SK-N-SH (cell line): ENCODE data around the gene TMEM151A. TPM values are rescaled to one million over a fixed set of nuclear protein-coding genes. Genes with fewer than 3 reads are reported as not detected.

Experiments
- CTCF ChIA-PET: fragments of 300-600, 350-600 bp; formaldehyde crosslinking; extraction: SDS; loops from one replicate; lab custom pipeline; 2021; lab: Yijun Ruan, JAX
- POLR2A ChIA-PET: fragments of 350-600 bp; sonication (Branson Sonifier 250); formaldehyde crosslinking; extraction: SDS; loops from one replicate; lab custom pipeline; 2020; ENCODE audit warnings: antibody characterized with exemption, inconsistent platforms; lab: Yijun Ruan, JAX
- DNase-seq: peaks from one replicate; pipeline ENCODE4 v3.0.0; 2012
- H2AFZ ChIP-seq: fragments of 200-600 bp; sonication (generic); 2 replicates; pipeline ENCODE4 v1.8.1; 2016; ENCODE audit warnings: antibody characterized with exemption, mild to moderate bottlenecking, low read depth
- H3F3A ChIP-seq: fragments of 200-600 bp; sonication (generic); replicated peaks from 2 replicates; pipeline ENCODE3; 2016; ENCODE audit warnings: antibody characterized with exemption, mild to moderate bottlenecking; ENCODE audit not compliant: insufficient read depth
- H3K27ac ChIP-seq, 2 experiments: fragments of 200-500 bp in 1 of 2; fragments of 200-600 bp in 1 of 2; sonication (Bioruptor generic) in 1 of 2; sonication (generic), shearing (Covaris generic) in 1 of 2; 2 replicates each; pipeline versions ENCODE4 v1.5.1 to v1.6.1; 2014 to 2016; ENCODE audit warnings: low read depth in 2 of 2, inconsistent platforms in 1 of 2, low read length in 1 of 2, mild to moderate bottlenecking in 1 of 2, mixed read lengths in 1 of 2
- H3K27me3 ChIP-seq: fragments of 200-600 bp; sonication (generic), shearing (Covaris generic); 2 replicates; pipeline ENCODE4 v1.6.1; 2016; ENCODE audit warnings: mixed run types; ENCODE audit not compliant: insufficient read depth
- H3K36me3 ChIP-seq, 2 experiments: fragments of 200-500 bp in 1 of 2; fragments of 200-600 bp in 1 of 2; sonication (Bioruptor generic) in 1 of 2; sonication (generic) in 1 of 2; replicated peaks in 1 of 2; 2 replicates each; pipeline versions ENCODE3 to v1.5.1; 2014 to 2016; ENCODE audit warnings: low read length in 1 of 2, mild to moderate bottlenecking in 1 of 2; ENCODE audit not compliant: insufficient read depth in 2 of 2, control insufficient read depth in 1 of 2
- H3K4me1 ChIP-seq, 2 experiments: fragments of 200-500 bp in 1 of 2; fragments of 200-600 bp in 1 of 2; sonication (Bioruptor generic) in 1 of 2; sonication (generic), shearing (Covaris generic) in 1 of 2; 2 replicates each; pipeline versions ENCODE4 v1.5.1 to v1.6.1; 2014 to 2016; ENCODE audit warnings: low read depth in 1 of 2, low read length in 1 of 2, mixed run types in 1 of 2; ENCODE audit not compliant: insufficient read depth in 2 of 2, control insufficient read depth in 1 of 2
- H3K4me2 ChIP-seq: fragments of 200-600 bp; sonication (generic), shearing (Covaris generic); 2 replicates; pipeline ENCODE4 v1.6.1; 2017; ENCODE audit warnings: mixed run types
- H3K4me3 ChIP-seq, 2 experiments: fragments of 200-500 bp in 1 of 2; fragments of 200-600 bp in 1 of 2; sonication (Bioruptor generic) in 1 of 2; sonication (generic), shearing (Covaris generic) in 1 of 2; 2 replicates each; pipeline versions ENCODE4 v1.5.1 to v1.8.1; 2014 to 2016; ENCODE audit warnings: low read depth in 2 of 2, inconsistent platforms in 1 of 2, low read length in 1 of 2, mild to moderate bottlenecking in 1 of 2, mixed read lengths in 1 of 2, moderate library complexity in 1 of 2
- H3K79me2 ChIP-seq: fragments of 200-600 bp; sonication (generic); 2 replicates; pipeline ENCODE4 v1.8.1; 2017; ENCODE audit warnings: mild to moderate bottlenecking; ENCODE audit not compliant: insufficient read depth
- H3K9ac ChIP-seq: fragments of 200-600 bp; sonication (generic); 2 replicates; pipeline ENCODE4 v1.6.1; 2017; ENCODE audit warnings: mixed run types
- H3K9me2 ChIP-seq: fragments of 200-600 bp; sonication (generic); 2 replicates; pipeline ENCODE4 v1.6.1; 2017; ENCODE audit warnings: mixed run types
- H3K9me3 ChIP-seq: fragments of 200-600 bp; sonication (generic); 2 replicates; pipeline ENCODE4 v1.6.1; 2017; ENCODE audit warnings: mixed run types, mild to moderate bottlenecking, moderate library complexity
- H4K20me1 ChIP-seq: fragments of 200-600 bp; sonication (generic); 2 replicates; pipeline ENCODE4 v1.6.1; 2017; ENCODE audit warnings: mild to moderate bottlenecking, mixed run types; ENCODE audit not compliant: insufficient read depth
- CTCF ChIP-seq: fragments of 200-600 bp; sonication (generic); IDR thresholded peaks from 2 replicates; pipeline ENCODE4 v1.6.1; 2017; ENCODE audit warnings: antibody characterized with exemption, mild to moderate bottlenecking, moderate library complexity
- EP300 ChIP-seq, 2 experiments: IDR thresholded peaks; 2 replicates each; pipeline versions ENCODE4 v1.4.0 to v1.6.1; 2012; ENCODE audit warnings: borderline replicate concordance in 1 of 2, low read depth in 1 of 2, low read length in 1 of 2
- EZH2phosphoT487 ChIP-seq: fragments of 200-600 bp; sonication (generic); IDR thresholded peaks from 2 replicates; pipeline ENCODE4 v1.6.1; 2017; ENCODE audit warnings: low read depth, mixed run types, mild to moderate bottlenecking, antibody characterized with exemption, moderate library complexity, borderline replicate concordance
- FOXJ3 ChIP-seq: sonication (generic); formaldehyde crosslinking; IDR thresholded peaks from 2 replicates; pipeline ENCODE4 v1.5.1; 2020; ENCODE audit warnings: mild to moderate bottlenecking, missing genetic modification reagents
- FOXM1 ChIP-seq: IDR thresholded peaks from 2 replicates; pipeline ENCODE4 v1.4.0; 2012; ENCODE audit warnings: low read depth, mild to moderate bottlenecking
- MAX ChIP-seq: IDR thresholded peaks from 2 replicates; pipeline ENCODE4 v1.4.0; 2012; ENCODE audit warnings: low read depth
- MEF2A ChIP-seq: IDR thresholded peaks from 2 replicates; pipeline ENCODE4 v1.4.0; 2012; ENCODE audit warnings: low read depth, borderline replicate concordance
- MXI1 ChIP-seq: IDR thresholded peaks from 2 replicates; pipeline ENCODE4 v1.6.1; 2012; ENCODE audit warnings: mild to moderate bottlenecking, low read depth, low read length, improper control_type of control experiment
- NFIC ChIP-seq: IDR thresholded peaks from 2 replicates; pipeline ENCODE4 v1.4.0; 2012; ENCODE audit warnings: borderline replicate concordance
- POLR2AphosphoS5 ChIP-seq: IDR thresholded peaks from 2 replicates; pipeline ENCODE4 v1.6.1; 2012; ENCODE audit warnings: low read depth, low read length
- RAD21 ChIP-seq: IDR thresholded peaks from 2 replicates; pipeline ENCODE4 v1.6.1; 2012; ENCODE audit warnings: mild to moderate bottlenecking, low read length
- REST ChIP-seq: IDR thresholded peaks from 2 replicates; pipeline ENCODE4 v1.6.1; 2012; ENCODE audit warnings: mild to moderate bottlenecking, low read depth, low read length, moderate library complexity
- RXRA ChIP-seq: IDR thresholded peaks from 2 replicates; pipeline ENCODE4 v1.4.0; 2012; ENCODE audit warnings: low read depth, mild to moderate bottlenecking, borderline replicate concordance
- TAF1 ChIP-seq: IDR thresholded peaks from 2 replicates; pipeline ENCODE4 v1.6.1; 2012; ENCODE audit warnings: low read depth, mild to moderate bottlenecking, low read length, moderate library complexity, borderline replicate concordance
- TEAD4 ChIP-seq: IDR thresholded peaks from 2 replicates; pipeline ENCODE4 v1.4.0; 2012; ENCODE audit warnings: mild to moderate bottlenecking, borderline replicate concordance; ENCODE audit not compliant: insufficient read depth
- USF2 ChIP-seq: fragments of 150-350 bp; IDR thresholded peaks from 2 replicates; pipeline ENCODE4 v1.6.1; 2017; ENCODE audit warnings: antibody characterized with exemption, low read length, low read depth, borderline replicate concordance
- WGBS: methylation state at CpG from one replicate; pipeline ENCODE4 v1.1.6; 2017; ENCODE audit warnings: low lambda C conversion rate; 5-methylcytosine and 5-hydroxymethylcytosine counted together
- polyA plus RNA-seq, 3 experiments: library from polyadenylated mRNA; depleted of rRNA; stranded (reverse); fragments of >200 nt; gene quantifications; 2 replicates each; pipeline ENCODE4 v1.2.3, GENCODE V29; 2012

TMEM151A gene
- polyA plus RNA-seq, 1 of the 3 experiments (the other 2 are of a cell fraction), result 0.35 TPM

- TF ChIP-seq REST (no peak), RAD21 (no peak), RXRA (no peak), TEAD4 (no peak), FOXJ3 (CRISPR knock-in tag) (no peak), MXI1 (no peak), POLR2AphosphoS5 (no peak), MAX (no peak)
- ChIA-PET POLR2A (no interaction called here), CTCF (interaction anchor here (0.9 to 7.8 kb wide), 6 partner anchors 10 to 66 kb away, joined by 3 to 84 read pairs (median 4); partner anchors contain the start of gene RIN1)
- Histone ChIP-seq H3F3A (no peaks in the 10 kb centered on the region), H3K4me3 (no peak overlapping the region), H2AFZ (no peak overlapping the region), H3K27me3 (no peaks in the 10 kb centered on the region), H3K4me1 (peaks cover 0 to 4% of the 10 kb centered on the region in 2 experiments; a peak in 1 of 4 replicates), H3K27ac (no peak overlapping the region), H3K9me2 (no peaks in the 10 kb centered on the region), H3K9me3 (no peaks in the 10 kb centered on the region), H3K36me3 (no peaks in the 10 kb centered on the region), H3K4me2 (no peak overlapping the region), H3K79me2 (no peaks in the 10 kb centered on the region), H3K9ac (no peak overlapping the region), H4K20me1 (no peaks in the 10 kb centered on the region)
- WGBS, result 75% methylated on average over 8 of the region's 8 CpGs
- no peak for DNase-seq
Observed at GRCh38 chr11:66297610-66298009, 5.9 kb downstream of the TMEM151A start.

GRCh38 chr11:66299186-66299585 is 7.5 kb downstream of the TMEM151A start:
- Histone ChIP-seq H3K27ac (no peak overlapping the region), H3K9me3 (no peaks in the 10 kb centered on the region), H3K4me3 (no peak overlapping the region), H3F3A (no peaks in the 10 kb centered on the region)
- TF ChIP-seq FOXJ3 (CRISPR knock-in tag) (no peak), EZH2phosphoT487 (no peak), USF2 (no peak), MXI1 (no peak), FOXM1 (no peak), CTCF (no peak), EP300 (IDR thresholded peaks at IDR 0.05; ENCODE audit: borderline replicate concordance in 1 of 2, low read depth in 1 of 2, low read length in 1 of 2) (no peak), RAD21 (no peak), NFIC (no peak), TAF1 (no peak), MEF2A (no peak)
- TF ChIP-seq, all 33 proteins: peak for 0
- no peaks in the 10 kb centered on the region for H3K9me2 ChIP-seq
- CTCF ChIA-PET, result interaction anchor here (1.0 to 7.8 kb wide), 5 partner anchors 10 to 36 kb away, joined by 3 to 84 read pairs (median 3); partner anchors contain the start of genes RIN1 and YIF1A
- H3K4me1 ChIP-seq, result no peaks in the 10 kb centered on the region
- H3K4me2 ChIP-seq, result no peak overlapping the region
- DNase-seq, result no peak
- H4K20me1 ChIP-seq, result no peaks in the 10 kb centered on the region
- no peaks in the 10 kb centered on the region for H3K36me3 ChIP-seq
- H3K9ac ChIP-seq, result no peak overlapping the region
- POLR2A ChIA-PET, result interaction anchor here (0.8 to 1.2 kb wide), 2 partner anchors 10 to 14 kb away, joined by 3 to 6 read pairs; partner anchors contain the start of gene YIF1A
- no peaks in the 10 kb centered on the region for H3K27me3 ChIP-seq
- H3K79me2 ChIP-seq, result no peaks in the 10 kb centered on the region
- no peak overlapping the region for H2AFZ ChIP-seq
- WGBS, result 56% methylated on average over 3 of the region's 3 CpGs
